PFSK-1 (cell line): ENCODE measurements around the gene TK1.

Experiments used
- FOXP2 ChIP-seq: optimal IDR thresholded peaks from 2 replicates; pipeline ENCODE3; 2011; ENCODE audit warnings: borderline replicate concordance, control low read depth, inconsistent platforms; ENCODE audit not compliant: insufficient read depth; ENCODE audit errors: extremely low read length, extremely low read depth
- POLR2AphosphoS5 ChIP-seq: IDR thresholded peaks from 2 replicates; pipeline ENCODE4 v1.6.1; 2012; ENCODE audit warnings: low read depth, mild to moderate bottlenecking, control low read depth, low read length, moderate library complexity
- SIN3A ChIP-seq: IDR thresholded peaks from 2 replicates; pipeline ENCODE4 v1.6.1; 2012; ENCODE audit warnings: mild to moderate bottlenecking, low read length, moderate library complexity, borderline replicate concordance; ENCODE audit not compliant: insufficient read depth
- TAF1 ChIP-seq: IDR thresholded peaks from 2 replicates; pipeline ENCODE4 v1.6.1; 2012; ENCODE audit warnings: low read length, control low read depth, borderline replicate concordance; ENCODE audit not compliant: insufficient read depth
- TF ChIP-seq, protein P1 (sequence below), 2 experiments: IDR thresholded peaks; 2 replicates each; pipeline versions ENCODE4 v1.6.1 to v1.8.0; 2011 to 2012; ENCODE audit warnings: low read depth in 2 of 2, low read length in 2 of 2, control low read depth in 1 of 2, inconsistent platforms in 1 of 2, mild to moderate bottlenecking in 1 of 2, moderate library complexity in 1 of 2; ENCODE audit not compliant: insufficient read depth in 1 of 2

TK1 gene

DNA sequence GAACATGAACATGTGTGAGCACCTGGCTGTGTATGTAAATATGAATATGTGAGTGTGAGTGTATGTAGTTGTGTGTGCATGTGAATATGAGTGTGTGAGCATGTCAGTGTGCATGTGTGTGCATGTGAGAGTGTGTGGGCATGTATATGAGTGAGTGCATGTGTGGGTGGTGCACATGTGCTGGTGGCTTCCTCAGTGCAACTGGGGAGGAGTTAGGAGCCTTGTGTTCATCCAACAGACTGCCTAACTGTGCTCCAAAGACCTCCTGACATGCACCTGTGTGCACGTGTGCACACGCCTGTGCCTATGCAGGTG is 46.0 kb upstream of the TK1 start:
- TF ChIP-seq SIN3A = no peak
- TF ChIP-seq POLR2AphosphoS5 = no peak
- TF ChIP-seq TAF1 = no peak
- no peak for TF ChIP-seq FOXP2

DNA sequence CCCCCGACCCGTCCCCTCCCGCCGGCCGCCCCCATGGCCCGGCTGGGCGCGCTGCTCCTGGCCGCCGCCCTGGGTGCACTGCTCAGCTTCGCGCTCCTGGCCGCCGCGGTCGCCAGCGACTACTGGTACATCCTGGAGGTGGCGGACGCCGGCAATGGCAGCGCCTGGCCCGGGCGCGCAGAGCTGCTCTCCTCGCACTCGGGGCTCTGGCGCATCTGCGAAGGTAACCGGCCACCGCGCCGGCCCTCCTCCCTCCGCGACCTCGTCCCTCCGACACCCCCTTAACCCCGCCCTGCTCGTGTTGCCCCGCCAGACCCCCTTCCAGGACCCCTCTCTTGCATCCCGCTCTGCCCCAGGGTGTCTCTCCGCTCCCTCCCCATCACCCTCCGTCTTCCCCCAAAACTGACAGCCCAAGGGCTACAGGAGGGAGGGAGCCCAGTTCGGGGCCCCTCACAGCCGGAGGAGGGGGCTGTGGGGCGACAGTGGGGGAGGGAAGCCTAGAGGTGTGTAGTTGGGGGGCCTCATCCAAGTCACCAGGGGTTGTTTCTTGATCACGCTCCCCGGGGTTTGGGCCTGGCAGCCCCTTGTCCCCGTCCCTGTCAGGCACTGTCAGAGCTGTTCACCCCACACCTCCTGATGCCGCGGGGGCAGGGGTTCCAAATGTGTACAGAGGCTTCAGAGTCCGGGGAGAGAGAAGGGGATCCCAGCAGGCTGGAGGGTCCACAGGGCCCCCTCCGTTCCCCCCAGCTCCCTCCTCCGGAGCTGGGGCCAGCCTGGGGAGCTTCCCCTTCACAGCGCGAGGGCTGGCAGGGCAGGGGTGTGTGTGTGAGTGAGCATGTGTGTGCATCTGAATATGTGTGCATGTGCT is 45.4 kb upstream of the TK1 start:
- no peak for TF ChIP-seq TAF1
- no peak for TF ChIP-seq SIN3A
- no peak for TF ChIP-seq FOXP2
- no peak for TF ChIP-seq POLR2AphosphoS5
- TF ChIP-seq, protein P1, sequence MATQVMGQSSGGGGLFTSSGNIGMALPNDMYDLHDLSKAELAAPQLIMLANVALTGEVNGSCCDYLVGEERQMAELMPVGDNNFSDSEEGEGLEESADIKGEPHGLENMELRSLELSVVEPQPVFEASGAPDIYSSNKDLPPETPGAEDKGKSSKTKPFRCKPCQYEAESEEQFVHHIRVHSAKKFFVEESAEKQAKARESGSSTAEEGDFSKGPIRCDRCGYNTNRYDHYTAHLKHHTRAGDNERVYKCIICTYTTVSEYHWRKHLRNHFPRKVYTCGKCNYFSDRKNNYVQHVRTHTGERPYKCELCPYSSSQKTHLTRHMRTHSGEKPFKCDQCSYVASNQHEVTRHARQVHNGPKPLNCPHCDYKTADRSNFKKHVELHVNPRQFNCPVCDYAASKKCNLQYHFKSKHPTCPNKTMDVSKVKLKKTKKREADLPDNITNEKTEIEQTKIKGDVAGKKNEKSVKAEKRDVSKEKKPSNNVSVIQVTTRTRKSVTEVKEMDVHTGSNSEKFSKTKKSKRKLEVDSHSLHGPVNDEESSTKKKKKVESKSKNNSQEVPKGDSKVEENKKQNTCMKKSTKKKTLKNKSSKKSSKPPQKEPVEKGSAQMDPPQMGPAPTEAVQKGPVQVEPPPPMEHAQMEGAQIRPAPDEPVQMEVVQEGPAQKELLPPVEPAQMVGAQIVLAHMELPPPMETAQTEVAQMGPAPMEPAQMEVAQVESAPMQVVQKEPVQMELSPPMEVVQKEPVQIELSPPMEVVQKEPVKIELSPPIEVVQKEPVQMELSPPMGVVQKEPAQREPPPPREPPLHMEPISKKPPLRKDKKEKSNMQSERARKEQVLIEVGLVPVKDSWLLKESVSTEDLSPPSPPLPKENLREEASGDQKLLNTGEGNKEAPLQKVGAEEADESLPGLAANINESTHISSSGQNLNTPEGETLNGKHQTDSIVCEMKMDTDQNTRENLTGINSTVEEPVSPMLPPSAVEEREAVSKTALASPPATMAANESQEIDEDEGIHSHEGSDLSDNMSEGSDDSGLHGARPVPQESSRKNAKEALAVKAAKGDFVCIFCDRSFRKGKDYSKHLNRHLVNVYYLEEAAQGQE (IDR thresholded peaks at IDR 0.05; ENCODE audit: insufficient read depth in 1 of 2, low read depth in 2 of 2, low read length in 2 of 2) = no peak

DNA sequence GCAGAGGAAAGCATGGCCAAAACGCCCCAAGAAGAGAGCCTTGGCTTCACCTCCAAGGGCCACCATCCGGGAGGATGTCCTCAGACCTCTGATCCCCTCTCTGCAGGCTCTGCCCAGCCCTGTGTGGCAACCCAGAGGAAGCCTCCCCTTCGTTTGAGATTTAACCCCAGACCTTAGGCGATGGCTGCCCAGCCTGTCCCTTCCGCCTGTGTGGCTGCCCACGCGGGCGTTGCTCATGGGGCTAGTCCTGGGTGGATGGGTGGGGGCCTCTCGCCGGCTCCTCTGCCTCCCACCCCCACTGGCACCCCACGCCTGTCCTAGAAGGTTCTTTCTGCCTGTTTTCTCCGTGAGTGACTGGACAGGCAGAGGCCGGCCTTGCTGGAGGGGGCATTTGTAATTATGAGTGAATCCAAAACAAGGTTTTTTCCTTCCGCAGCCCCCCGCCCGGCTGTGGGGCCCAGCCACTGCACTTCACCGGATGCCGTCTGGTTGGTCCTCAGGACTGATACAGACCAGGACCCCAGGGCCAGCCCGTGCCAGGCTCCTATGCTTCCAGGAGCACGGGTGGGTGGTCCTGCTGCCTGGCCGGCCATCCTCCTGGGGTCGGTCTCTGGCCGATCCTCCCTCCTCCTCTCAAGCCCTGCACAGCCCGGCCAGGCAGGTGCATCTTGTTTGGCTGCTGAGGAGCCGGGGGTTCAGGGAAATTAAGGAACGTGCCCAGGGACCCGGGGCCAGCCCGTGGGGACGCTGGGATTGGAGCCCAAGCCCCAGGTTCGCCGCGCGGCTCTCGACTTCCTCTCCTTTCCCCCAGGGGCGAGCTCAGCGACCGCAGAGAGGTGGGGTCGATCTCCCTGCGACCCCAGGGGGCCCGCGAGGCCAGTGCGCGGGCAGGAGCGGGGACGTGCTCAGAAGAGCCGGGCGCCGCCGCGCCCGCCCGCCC is 44.4 kb upstream of the TK1 start, which contains the start of gene TMEM235:
Gene TMEM235 (plus strand): TSS at position 636 of the 940 bp plus-strand sequence. CDS start 393 bp downstream, outside the sequence.
- TF ChIP-seq SIN3A = no peak
- TF ChIP-seq TAF1 = no peak
- TF ChIP-seq FOXP2 = no peak
- TF ChIP-seq, protein P1 (IDR thresholded peaks at IDR 0.05; ENCODE audit: insufficient read depth in 1 of 2, low read depth in 2 of 2, low read length in 2 of 2) = no peak
- no peak for TF ChIP-seq POLR2AphosphoS5

DNA sequence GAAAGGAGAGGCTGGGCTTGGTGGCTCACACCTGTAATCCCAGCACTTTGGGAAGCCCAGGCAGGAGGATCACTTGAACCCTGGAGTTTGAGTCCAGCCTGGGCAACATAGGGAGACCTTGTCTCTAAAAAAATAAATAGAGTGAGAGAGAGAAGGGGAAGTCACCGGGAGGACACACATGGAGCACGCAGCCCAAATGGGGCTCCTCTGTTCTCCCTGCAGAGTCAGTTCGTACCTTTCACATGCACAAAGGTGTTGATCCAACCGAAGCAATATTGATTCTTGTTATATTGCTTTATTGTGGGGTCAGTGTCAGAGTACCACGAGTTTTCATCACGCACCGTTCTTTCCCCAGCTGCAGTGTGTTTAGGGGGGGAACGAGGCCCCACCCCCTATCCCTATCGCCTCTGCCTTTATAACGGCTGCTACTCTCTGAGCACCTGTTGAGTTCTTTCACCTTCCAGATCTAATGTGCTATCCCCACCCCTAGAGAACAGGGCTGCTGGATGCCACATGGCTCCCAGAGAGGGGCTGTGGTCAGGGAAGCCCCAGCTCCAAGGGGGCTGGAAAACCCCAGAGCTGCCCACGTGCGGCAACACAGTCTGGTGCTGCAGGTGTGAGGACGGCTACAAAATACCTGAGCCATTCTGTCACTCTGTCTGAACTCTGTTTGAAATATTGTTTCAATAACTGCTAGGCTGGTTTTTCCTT is 43.6 kb upstream of the TK1 start:
- no peak for TF ChIP-seq FOXP2
- TF ChIP-seq SIN3A = no peak
- TF ChIP-seq TAF1 = no peak
- TF ChIP-seq, protein P1 (IDR thresholded peaks at IDR 0.05; ENCODE audit: insufficient read depth in 1 of 2, low read depth in 2 of 2, low read length in 2 of 2) = no peak
- TF ChIP-seq POLR2AphosphoS5 = no peak

DNA sequence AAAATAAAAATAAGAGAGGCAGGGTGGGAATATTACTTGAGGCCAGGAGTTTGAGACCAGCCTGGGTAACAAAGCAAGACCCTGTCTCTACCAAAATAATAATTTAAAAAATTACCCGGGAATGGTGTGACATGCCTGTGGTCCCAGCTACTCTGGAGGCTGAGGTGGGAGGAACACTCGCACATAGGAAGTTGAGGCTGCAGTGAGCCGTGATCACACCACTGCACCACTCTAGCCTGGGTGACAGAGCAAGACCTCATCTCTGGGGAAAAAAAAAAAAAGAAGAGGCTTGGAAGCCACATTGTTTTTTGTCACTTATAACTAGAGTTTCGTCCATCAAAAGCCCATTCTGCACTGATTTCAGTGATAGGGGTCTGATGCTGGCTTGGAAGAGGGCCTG is 41.3 kb upstream of the TK1 start:
- TF ChIP-seq, protein P1 (IDR thresholded peaks at IDR 0.05; ENCODE audit: insufficient read depth in 1 of 2, low read depth in 2 of 2, low read length in 2 of 2) = no peak
- no peak for TF ChIP-seq TAF1
- TF ChIP-seq SIN3A = no peak
- no peak for TF ChIP-seq POLR2AphosphoS5
- no peak for TF ChIP-seq FOXP2
